GM18505 (cell line): ENCODE measurements around the gene NCAPH2.

Source experiments
- ATAC-seq: cut with Tn5 transposase; IDR thresholded peaks from one replicate; pipeline ENCODE4 v1.9.1; 2021; ENCODE audit not compliant: unreplicated experiment
- POLR2A ChIP-seq: IDR thresholded peaks from 4 replicates; pipeline ENCODE4 v1.6.1; 2011; ENCODE audit warnings: borderline replicate concordance; ENCODE audit not compliant: insufficient read depth, insufficient read length; ENCODE audit errors: extremely low read depth

NCAPH2 gene

DNA sequence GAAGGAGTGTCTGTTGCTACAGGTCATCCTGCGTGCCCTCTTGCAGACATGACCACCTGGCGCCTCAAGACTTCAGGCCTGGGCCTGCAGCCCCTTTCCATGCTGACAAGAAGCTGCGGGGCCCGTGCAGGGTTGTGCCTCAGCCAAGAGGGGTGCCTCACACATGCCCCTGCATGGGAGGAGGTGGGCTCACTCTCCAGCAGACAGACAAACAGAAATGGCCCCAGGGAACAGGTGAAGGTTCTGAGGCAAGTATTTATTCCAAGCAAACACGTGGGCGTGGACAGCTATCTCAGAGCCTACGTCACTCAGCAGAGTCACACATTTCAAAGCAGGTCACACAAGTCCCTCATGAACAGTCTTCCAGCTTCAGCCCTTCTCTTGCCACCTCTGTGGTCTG lies 60.6 kb downstream of the NCAPH2 start:
- ATAC-seq, result no peak
- no peak for TF ChIP-seq POLR2A

DNA sequence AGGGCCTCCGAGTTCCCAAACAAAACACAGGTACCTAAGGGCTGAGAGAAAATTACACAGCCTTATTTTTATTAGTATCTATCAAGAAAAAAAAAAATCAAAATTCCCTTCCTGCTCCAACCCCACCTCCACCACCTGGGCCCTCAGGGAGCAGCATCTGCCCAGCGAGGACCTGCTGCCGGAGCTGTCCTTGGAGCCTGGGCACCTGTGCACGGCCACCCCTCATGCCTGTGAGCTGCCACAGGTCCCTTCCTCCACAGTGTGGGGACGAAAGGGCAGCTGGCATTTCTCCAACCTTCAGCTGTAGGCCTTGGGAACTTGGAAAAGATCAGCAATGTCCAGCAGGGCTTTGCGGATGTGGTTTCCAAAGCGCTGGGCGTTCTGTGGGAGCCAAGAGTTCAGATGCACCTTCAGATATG lies 61.0 kb downstream of the NCAPH2 start:
- no peak for ATAC-seq
- TF ChIP-seq POLR2A, result no peak

DNA sequence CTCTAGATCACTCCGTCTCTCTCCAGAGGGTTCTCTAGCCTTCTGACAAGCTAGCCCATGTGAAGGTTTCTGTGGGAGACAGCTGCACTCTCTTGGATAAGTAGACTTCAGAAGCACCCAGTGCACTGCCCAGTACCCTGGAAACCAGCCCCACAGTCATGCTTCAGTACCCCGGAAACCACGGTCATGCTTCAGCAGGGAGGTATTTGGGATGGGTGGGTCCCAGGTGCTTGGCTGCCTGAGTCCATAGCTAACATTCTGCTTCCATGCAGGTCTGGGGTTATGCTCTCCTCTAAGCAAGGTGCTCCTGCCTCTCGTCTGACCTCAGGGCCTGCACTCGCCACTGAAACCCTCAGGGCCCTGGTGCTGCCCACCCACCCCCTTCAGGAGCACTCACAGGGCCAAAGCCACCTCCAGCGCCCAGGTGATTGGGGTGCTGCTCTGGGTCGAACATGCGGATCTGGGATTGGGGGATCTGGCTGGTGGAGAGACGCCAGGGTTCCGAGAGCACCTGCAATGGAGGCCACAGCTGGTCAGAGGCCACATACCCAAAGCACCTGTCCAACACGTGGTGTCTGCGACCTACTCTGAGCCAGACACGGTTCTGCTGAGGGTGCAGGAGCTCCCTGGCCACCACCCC lies 62.0 kb downstream of the NCAPH2 start:
- ATAC-seq, result no peak
- no peak for TF ChIP-seq POLR2A

DNA sequence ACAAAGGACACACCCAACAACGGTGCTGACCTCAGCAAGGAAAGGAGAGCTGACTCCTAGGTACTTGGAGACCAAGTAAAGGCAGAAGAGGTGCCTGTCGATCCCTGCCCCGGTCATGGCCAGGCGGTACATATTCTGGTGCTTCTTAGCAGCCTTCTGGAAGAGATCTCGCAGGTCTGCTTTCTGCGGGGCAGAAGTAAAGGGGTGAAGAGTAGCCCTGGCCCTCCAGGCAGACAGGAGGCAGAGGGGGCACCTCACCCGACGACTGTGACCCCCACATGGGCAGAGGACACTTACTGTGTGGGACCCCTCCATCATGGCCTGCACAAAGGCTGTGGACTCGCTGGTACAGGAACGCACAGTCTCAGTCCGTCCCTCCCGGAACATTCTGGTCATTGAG lies 62.8 kb downstream of the NCAPH2 start:
- ATAC-seq, result no peak
- TF ChIP-seq POLR2A, result no peak

DNA sequence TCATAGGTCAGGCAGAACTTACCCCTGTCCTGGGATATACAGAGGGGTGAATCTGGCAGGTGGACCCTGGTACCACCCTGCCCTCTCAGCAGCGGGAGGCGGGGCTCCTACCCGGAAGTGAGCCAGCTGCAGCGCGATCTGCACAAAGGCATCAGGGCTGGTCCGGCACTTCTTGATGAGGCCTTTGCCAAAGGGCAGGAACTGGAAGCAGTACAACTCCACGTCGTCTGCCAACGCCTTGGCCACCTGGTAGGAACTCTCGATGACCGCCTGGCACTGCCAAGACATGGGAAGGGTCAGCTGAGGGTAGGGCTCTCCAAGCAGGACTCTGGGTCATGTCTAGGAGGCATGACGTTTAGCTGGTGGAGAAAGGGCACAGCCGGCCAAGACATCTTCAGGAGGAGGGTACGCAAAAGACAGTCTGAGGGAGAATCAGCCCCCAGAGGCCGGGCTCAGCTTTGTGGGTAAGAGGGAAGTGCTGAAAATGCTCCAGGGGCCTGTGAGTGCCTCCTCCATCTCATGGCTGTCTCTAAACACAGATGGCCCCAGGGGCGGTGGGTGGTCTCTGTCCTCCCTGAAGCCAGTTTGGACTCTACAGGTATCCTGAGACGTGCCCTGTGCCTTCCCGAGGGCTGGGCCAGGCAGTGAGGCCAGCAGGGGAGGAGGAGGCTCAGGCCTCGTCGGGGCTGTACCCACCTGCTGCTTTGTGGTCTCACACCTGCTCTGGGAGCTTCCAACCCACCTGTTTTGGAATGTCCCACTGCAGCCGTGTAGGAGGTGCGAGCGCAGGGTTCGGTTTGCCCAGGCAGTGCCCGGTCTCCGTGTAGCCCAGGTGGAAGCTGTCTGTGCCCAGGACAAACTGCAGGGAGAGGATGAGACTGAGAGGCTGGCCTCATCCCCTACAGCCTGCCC lies 63.5 kb downstream of the NCAPH2 start:
- no peak for TF ChIP-seq POLR2A
- ATAC-seq, result no peak

DNA sequence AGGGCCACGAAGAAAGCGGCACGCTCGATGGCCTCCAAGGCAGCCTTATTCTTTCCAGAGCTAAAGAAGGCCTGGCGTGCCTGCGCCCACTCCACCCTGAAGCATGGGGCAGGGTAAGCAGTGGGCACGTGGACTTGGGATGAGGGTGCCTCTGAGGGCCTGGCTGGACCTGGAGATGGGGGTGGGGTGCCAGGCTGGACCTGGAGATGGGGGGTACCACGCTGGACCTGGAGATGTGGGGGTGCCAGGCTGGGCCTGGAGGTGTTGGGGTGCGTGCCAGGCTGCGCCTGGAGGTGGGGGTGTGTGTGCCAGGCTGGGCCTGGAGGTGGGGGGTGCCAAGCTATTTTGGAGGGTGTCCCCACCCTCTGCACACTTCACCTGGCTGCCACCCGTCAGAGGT lies 64.9 kb downstream of the NCAPH2 start:
- no peak for TF ChIP-seq POLR2A
- no peak for ATAC-seq

DNA sequence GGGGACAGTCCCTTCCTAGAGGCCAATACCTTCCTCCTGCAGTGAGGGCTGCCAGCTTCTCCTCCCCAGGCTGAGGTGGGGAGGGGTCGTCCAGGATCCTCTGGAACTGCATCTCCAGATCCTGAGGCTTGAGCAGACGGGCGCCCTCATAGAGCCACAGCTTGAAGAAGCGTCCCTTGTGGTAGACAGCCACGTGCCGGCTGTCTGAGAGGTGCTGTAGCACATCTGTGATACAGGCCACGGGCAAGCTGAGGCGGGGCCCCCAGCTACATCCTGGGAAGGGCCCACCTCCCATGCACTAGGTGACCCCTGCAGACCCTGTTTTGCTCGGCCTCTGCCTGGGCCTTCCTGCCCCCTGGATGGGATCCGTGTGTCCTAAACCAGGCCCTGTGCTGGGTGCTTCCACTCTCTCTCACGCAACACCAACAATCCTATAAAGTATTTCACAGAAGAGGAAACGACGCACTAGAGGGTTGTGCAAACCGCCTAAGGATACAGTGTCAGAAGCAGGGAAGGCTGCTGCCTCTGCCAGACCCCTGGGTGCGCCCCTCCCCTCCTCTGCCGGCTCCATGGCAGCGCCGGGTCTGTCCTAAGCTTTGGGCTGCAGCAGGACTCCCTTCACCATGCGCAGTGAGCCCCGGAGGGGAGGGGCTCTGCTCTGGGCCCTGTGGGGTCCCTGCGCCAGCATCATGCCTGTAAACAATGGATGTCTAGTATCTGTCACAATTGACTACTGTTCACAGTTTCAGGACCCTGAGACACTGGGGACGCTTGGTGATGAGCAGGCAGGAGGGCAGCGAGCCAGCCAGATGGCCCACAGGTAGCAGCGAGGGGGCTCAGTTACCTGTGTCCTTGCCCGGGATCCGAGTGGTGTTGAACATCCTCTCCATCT lies 65.7 kb downstream of the NCAPH2 start:
- ATAC-seq, result no peak
- no peak for TF ChIP-seq POLR2A

DNA sequence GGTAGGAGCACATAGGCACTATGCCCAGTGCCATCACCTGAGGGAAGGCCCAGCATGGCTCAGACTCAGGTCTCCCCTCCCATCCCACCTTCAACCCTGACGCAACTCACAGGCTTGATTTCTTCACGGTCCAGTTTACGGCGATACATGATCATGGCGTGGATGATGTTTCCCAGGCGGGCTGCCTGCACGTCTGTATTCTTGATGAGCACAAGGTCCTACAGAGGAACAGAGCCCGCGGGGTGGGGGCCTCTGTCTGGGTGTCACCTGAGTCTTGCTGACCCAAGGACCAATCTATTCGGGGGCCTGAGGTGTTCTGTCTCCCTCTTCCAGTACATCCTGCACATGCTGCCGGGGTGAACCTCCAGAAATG lies 66.3 kb downstream of the NCAPH2 start:
- no peak for ATAC-seq
- no peak for TF ChIP-seq POLR2A
